ENCODE data around the gene SLC30A2.

The SLC30A2 gene

DNA sequence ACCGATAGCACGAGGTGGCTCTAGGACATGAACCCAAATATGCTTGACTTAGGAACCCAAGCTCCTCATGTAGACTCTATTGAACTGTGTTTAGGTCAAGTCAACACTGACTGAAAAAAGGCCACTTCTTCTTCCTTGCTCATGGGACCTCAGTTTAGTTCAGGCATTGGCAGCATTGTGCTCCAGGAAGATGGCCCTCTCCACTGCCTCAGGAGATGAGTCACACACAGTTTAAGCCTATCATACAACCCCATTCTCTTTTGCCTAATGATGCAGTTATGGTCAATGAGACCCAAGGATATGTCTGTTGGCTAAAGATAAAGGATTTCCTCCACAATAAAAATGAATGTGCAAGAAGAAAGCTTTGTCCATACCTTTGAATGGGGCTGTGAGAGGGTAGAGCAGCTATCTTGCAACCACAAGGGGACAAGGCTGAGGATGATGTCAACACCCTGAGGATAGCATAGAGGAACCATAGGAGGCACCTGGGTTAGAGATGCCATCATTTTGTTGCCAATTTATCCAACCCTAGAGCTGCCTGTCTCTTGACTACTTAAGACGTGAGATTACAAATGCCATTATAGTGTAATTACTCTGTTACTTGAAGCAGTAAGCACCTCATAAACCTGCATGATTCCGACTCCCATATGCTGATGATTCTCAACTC lies 24.5 kb upstream of the SLC30A2 start:
- TF ChIP-seq ZNF521 (tag by site-specific recombination; IDR thresholded peaks at IDR 0.05) (no peak), ZNF621 (tag by site-specific recombination; IDR thresholded peaks at IDR 0.05) (no peak), ZNF112 (tag by site-specific recombination; IDR thresholded peaks at IDR 0.05) (no peak), OSR2 (tag by site-specific recombination; IDR thresholded peaks at IDR 0.05) (peak; percentile 33; the same call in 1 of the 2 replicates), HOXC10 (CRISPR knock-in tag; IDR thresholded peaks at IDR 0.05) (no peak), ZNF335 (tag by site-specific recombination; conservative IDR thresholded peaks at IDR 0.05) (peak; percentile 59)
- TF ChIP-seq, protein P1, sequence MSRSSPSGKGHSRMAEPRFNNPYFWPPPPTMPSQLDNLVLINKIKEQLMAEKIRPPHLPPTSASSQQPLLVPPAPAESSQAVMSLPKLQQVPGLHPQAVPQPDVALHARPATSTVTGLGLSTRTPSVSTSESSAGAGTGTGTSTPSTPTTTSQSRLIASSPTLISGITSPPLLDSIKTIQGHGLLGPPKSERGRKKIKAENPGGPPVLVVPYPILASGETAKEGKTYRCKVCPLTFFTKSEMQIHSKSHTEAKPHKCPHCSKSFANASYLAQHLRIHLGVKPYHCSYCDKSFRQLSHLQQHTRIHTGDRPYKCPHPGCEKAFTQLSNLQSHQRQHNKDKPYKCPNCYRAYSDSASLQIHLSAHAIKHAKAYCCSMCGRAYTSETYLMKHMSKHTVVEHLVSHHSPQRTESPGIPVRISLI (tag by site-specific recombination; IDR thresholded peaks at IDR 0.05): no peak
- TF ChIP-seq, protein P2, sequence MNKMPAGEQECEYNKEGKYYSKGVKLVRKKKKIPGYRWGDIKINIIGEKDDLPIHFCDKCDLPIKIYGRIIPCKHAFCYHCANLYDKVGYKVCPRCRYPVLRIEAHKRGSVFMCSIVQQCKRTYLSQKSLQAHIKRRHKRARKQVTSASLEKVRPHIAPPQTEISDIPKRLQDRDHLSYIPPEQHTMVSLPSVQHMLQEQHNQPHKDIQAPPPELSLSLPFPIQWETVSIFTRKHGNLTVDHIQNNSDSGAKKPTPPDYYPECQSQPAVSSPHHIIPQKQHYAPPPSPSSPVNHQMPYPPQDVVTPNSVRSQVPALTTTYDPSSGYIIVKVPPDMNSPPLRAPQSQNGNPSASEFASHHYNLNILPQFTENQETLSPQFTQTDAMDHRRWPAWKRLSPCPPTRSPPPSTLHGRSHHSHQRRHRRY (tag by site-specific recombination; IDR thresholded peaks at IDR 0.05): no peak
- Histone ChIP-seq H3K4me3 (ENCODE audit: low read depth, low read length) (no peak overlapping the region), H3K27ac (ENCODE audit: extremely low read depth, low read depth, low read length) (no peak overlapping the region), H3K36me3 (ENCODE audit: control insufficient read depth in 2 of 2, insufficient read depth in 1 of 2, low read length in 2 of 2) (no peaks in the 10 kb centered on the region), H3K4me1 (ENCODE audit: control insufficient read depth, insufficient read depth, low read length) (no peaks in the 10 kb centered on the region), H3K9me3 (ENCODE audit: control insufficient read depth, insufficient read depth, low read depth, low read length) (no peaks in the 10 kb centered on the region)
- ChIA-PET POLR2A (no interaction called here), CTCF (interaction anchor here (0.9 kb wide), 1 partner anchor 10 kb away, joined by 3 read pairs; no protein-coding TSS in a partner anchor)

DNA sequence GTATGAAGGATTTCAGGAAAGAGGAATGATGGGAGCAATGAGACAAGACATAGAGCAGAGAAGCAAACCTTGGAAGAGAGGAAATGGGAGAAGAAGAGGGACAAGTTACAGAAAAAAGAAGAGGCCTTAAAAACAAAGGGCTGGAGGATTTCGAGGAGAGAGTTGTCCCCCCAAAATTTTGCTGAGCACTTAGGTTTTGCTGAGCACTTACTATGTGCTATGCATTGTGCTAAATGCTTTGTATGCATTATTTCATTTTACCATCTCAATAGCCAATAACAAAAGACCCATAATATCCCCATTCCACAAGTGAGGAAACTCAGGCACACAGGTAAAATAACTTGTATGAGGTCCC lies 24.0 kb upstream of the SLC30A2 start:
- CTCF ChIA-PET: interaction anchor here (0.9 kb wide), 1 partner anchor 10 kb away, joined by 3 read pairs; no protein-coding TSS in a partner anchor

DNA sequence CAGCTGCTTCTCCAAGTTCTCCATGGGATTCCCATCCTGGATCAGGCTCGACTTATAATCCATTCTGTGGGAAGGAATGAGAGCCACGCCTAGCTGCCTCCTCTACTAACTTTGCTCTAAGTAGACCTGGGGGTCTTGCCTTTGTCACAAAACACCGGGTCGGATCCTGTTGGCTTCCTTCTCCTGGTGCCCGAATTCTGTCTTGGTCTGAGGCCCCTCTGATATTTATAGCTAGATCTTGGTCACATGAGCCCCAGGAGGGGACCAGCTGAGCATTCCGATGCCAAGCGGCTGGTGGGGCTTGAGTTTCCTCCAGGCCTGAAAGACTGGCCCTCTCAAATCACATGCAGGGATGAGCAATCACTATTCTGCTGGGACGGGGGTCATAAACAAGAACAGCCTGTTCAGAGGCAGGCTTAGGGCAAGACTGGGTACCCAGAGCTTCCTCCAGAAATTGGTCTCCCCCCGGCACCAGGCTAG lies 21.6 kb upstream of the SLC30A2 start, which contains the start of gene TRIM63:
TRIM63 (minus strand) TSS at position 199 of the 480 bp plus-strand sequence; CDS start at position 63, 136 bp downstream.
- ChIA-PET CTCF (interaction anchor here (0.8 kb wide), 1 partner anchor 36 kb away, joined by 3 read pairs; no protein-coding TSS in a partner anchor), POLR2A (interaction anchor here (0.6 kb wide), 1 partner anchor 72 kb away, joined by 11 read pairs; no protein-coding TSS in a partner anchor)
- H3K4me3 ChIP-seq (ENCODE audit: low read depth, low read length): no peak within 1 kb of the TSS
- H3K27ac ChIP-seq (ENCODE audit: extremely low read depth, low read depth, low read length): no peak within 1 kb of the TSS
- no peaks in the 10 kb centered on the region for H3K36me3 ChIP-seq (ENCODE audit: control insufficient read depth in 2 of 2, insufficient read depth in 1 of 2, low read length in 2 of 2)
- no peaks in the 10 kb centered on the region for H3K9me3 ChIP-seq (ENCODE audit: control insufficient read depth, insufficient read depth, low read depth, low read length)
- H3K4me1 ChIP-seq (ENCODE audit: control insufficient read depth, insufficient read depth, low read length): no peaks in the 10 kb centered on the region
- TF ChIP-seq, protein P3, sequence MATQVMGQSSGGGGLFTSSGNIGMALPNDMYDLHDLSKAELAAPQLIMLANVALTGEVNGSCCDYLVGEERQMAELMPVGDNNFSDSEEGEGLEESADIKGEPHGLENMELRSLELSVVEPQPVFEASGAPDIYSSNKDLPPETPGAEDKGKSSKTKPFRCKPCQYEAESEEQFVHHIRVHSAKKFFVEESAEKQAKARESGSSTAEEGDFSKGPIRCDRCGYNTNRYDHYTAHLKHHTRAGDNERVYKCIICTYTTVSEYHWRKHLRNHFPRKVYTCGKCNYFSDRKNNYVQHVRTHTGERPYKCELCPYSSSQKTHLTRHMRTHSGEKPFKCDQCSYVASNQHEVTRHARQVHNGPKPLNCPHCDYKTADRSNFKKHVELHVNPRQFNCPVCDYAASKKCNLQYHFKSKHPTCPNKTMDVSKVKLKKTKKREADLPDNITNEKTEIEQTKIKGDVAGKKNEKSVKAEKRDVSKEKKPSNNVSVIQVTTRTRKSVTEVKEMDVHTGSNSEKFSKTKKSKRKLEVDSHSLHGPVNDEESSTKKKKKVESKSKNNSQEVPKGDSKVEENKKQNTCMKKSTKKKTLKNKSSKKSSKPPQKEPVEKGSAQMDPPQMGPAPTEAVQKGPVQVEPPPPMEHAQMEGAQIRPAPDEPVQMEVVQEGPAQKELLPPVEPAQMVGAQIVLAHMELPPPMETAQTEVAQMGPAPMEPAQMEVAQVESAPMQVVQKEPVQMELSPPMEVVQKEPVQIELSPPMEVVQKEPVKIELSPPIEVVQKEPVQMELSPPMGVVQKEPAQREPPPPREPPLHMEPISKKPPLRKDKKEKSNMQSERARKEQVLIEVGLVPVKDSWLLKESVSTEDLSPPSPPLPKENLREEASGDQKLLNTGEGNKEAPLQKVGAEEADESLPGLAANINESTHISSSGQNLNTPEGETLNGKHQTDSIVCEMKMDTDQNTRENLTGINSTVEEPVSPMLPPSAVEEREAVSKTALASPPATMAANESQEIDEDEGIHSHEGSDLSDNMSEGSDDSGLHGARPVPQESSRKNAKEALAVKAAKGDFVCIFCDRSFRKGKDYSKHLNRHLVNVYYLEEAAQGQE (tag by site-specific recombination; IDR thresholded peaks at IDR 0.05): no peak
- TF ChIP-seq ZNF223 (tag by site-specific recombination; IDR thresholded peaks at IDR 0.05): no peak
- TF ChIP-seq ZNF423 (tag by site-specific recombination; IDR thresholded peaks at IDR 0.05): no peak
- TF ChIP-seq, protein P4, sequence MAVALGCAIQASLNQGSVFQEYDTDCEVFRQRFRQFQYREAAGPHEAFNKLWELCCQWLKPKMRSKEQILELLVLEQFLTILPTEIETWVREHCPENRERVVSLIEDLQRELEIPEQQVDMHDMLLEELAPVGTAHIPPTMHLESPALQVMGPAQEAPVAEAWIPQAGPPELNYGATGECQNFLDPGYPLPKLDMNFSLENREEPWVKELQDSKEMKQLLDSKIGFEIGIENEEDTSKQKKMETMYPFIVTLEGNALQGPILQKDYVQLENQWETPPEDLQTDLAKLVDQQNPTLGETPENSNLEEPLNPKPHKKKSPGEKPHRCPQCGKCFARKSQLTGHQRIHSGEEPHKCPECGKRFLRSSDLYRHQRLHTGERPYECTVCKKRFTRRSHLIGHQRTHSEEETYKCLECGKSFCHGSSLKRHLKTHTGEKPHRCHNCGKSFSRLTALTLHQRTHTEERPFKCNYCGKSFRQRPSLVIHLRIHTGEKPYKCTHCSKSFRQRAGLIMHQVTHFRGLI (tag by site-specific recombination; IDR thresholded peaks at IDR 0.05): peak; percentile 37; the same call in 1 of the 2 replicates
- TF ChIP-seq ZNF529 (tag by site-specific recombination; IDR thresholded peaks at IDR 0.05; ENCODE audit: insufficient replicate concordance): no peak

More for the DNA sequence above, 24.0 kb upstream of the SLC30A2 start:
- Histone ChIP-seq H3K9me3 (ENCODE audit: control insufficient read depth, insufficient read depth, low read depth, low read length) (no peaks in the 10 kb centered on the region), H3K4me1 (ENCODE audit: control insufficient read depth, insufficient read depth, low read length) (no peaks in the 10 kb centered on the region), H3K27ac (ENCODE audit: extremely low read depth, low read depth, low read length) (no peak overlapping the region), H3K36me3 (ENCODE audit: control insufficient read depth in 2 of 2, insufficient read depth in 1 of 2, low read length in 2 of 2) (no peaks in the 10 kb centered on the region), H3K4me3 (ENCODE audit: low read depth, low read length) (no peak overlapping the region)
- TF ChIP-seq ZNF423 (tag by site-specific recombination; IDR thresholded peaks at IDR 0.05) (no peak), KLF7 (tag by site-specific recombination; IDR thresholded peaks at IDR 0.05; ENCODE audit: borderline replicate concordance) (no peak), ZBTB21 (tag by site-specific recombination; IDR thresholded peaks at IDR 0.05) (no peak), ZNF664 (tag by site-specific recombination; IDR thresholded peaks at IDR 0.05) (peak; percentile 81; the same call in 1 of the 2 replicates), ZNF48 (tag by site-specific recombination; IDR thresholded peaks at IDR 0.05) (no peak)
- POLR2A ChIA-PET: no interaction called here
